Sigmoid colon (tissue), 7 donors: ENCODE measurements around the gene GPBAR1. TPM values are rescaled to one million over a fixed set of nuclear protein-coding genes. Genes with fewer than 3 reads are reported as not detected.

Source experiments
- DNase-seq: peaks from one replicate; pipeline ENCODE4 v3.0.0-alpha.2; 2019
- H3K27ac ChIP-seq, 4 donors: fragments of 200-600 bp; sonication (generic); one replicate each; pipeline ENCODE4 v1.5.1; 2016 to 2019; ENCODE audit warnings: mild to moderate bottlenecking in 1 of 4
- H3K27me3 ChIP-seq, 3 donors: fragments of 200-600 bp; sonication (generic); one replicate each; pipeline ENCODE4 v1.5.1; 2019; ENCODE audit warnings: mild to moderate bottlenecking in 1 of 3
- H3K36me3 ChIP-seq, 4 donors: fragments of 200-600 bp; sonication (generic); one replicate each; pipeline ENCODE4 v1.5.1; 2016 to 2019
- H3K4me1 ChIP-seq, 4 donors: fragments of 200-600 bp; sonication (generic); one replicate each; pipeline ENCODE4 v1.5.1; 2017 to 2019
- H3K4me3 ChIP-seq, 4 donors: fragments of 200-600 bp; sonication (generic); one replicate each; pipeline ENCODE4 v1.5.1; 2017 to 2019; ENCODE audit warnings: mild to moderate bottlenecking in 2 of 4, moderate library complexity in 1 of 4
- H3K9me3 ChIP-seq, 4 donors: fragments of 200-600 bp in 3 of 4; sonication (generic) in 3 of 4; one replicate each; pipeline versions ENCODE4 v1.5.1 to v1.6.1; 2013 to 2019
- EP300 ChIP-seq, 4 donors: sonication (generic); formaldehyde crosslinking; IDR thresholded peaks; one replicate each; pipeline ENCODE4 v1.6.1; 2017; ENCODE audit warnings: antibody characterized with exemption in 4 of 4
- POLR2A ChIP-seq, 2 donors: fragments of 450-650 bp; IDR thresholded peaks; one replicate each; pipeline ENCODE4 v1.6.1; 2016; ENCODE audit warnings: antibody characterized with exemption in 2 of 2, mild to moderate bottlenecking in 2 of 2, moderate library complexity in 2 of 2
- POLR2AphosphoS5 ChIP-seq, 4 donors: sonication (generic); formaldehyde crosslinking; IDR thresholded peaks; one replicate each; pipeline ENCODE4 v1.6.1; 2017; ENCODE audit warnings: antibody characterized with exemption in 4 of 4
- WGBS, 2 donors: extraction: QIAGEN DNeasy Blood & Tissue Kit; methylation state at CpG; one replicate each; pipeline ENCODE4 v1.1.7; 2013; 5-methylcytosine and 5-hydroxymethylcytosine counted together
- intact Hi-C: fragments of 100-400 bp; cut with DNase I; formaldehyde crosslinking; loops from one replicate; pipeline ENCODE4 v1.15.1; 2023
- polyA plus RNA-seq, 3 donors: library from polyadenylated mRNA; stranded (reverse); fragments of 200-250 nt; gene quantifications; one replicate each; pipeline ENCODE4 v1.2.3, GENCODE V29; 2013
- total RNA-seq, 4 donors: library from RNA; depleted of rRNA; stranded (reverse); fragments of >200 nt; gene quantifications; one replicate each; pipeline ENCODE4 v1.1.0, GENCODE V29; 2016
- TF ChIP-seq, protein P1 (sequence below), 4 experiments: fragments of 450-650 bp in 3 of 4; fragments of 200-600 bp in 1 of 4; IDR thresholded peaks; one replicate each; pipeline ENCODE4 v1.5.1; 2016 to 2019; ENCODE audit warnings: antibody characterized with exemption in 4 of 4, mild to moderate bottlenecking in 3 of 4, moderate library complexity in 2 of 4
- donor health status: healthy with polysubstance abuse.
- donor health status: Bipolar disorder and iron deficiency.
- donor health status: healthy.

GPBAR1 gene, protein sequence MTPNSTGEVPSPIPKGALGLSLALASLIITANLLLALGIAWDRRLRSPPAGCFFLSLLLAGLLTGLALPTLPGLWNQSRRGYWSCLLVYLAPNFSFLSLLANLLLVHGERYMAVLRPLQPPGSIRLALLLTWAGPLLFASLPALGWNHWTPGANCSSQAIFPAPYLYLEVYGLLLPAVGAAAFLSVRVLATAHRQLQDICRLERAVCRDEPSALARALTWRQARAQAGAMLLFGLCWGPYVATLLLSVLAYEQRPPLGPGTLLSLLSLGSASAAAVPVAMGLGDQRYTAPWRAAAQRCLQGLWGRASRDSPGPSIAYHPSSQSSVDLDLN
- total RNA-seq, result 1 to 10 TPM; 3.1 to 7.1 (median 5.4) TPM
- polyA plus RNA-seq, result 1 to 10 TPM in 2 of 3 donors, under 1 TPM in 1; 0.60 to 2.5 (median 1.4) TPM

DNA sequence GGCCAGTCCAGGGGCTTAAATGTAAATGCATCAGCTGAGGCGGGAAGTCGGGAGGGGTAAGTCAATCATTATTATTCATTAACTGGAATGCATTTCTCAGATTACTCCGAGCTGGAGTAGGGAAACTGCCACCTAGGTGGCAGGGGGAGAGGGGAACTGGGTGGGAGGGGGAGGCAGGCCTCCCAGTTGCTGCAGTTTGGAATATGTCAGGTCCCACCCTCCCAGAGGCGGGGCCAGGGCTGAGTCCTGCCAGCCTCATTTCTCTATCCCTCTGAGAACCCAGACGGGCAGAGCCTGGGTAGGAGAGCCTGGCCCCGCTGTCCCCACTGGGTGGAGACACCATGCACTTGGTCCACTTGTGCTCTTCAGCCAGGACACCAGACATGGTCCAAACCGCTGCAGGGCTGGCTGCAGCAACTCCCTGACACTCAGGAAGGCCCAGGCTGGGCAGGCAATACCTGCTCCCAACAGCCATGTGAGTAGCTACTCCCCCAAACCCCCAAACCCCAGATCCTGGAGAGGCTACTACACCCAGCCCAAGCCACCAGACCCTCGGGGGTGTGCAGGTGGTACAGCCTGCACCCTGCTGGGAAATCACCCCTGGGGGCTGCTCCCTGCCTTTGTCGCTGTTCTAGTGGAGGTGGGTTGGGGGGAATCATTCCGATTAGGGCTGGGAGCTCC is at the start of gene GPBAR1:
GPBAR1 (plus strand) TSS at position 274 of the 681 bp plus-strand sequence. CDS start 1,710 bp downstream, outside the sequence.
- H3K9me3 ChIP-seq, result no peaks in the 10 kb centered on the region
- H3K4me1 ChIP-seq, result peaks cover 0 to 72% (median 64%) of the 10 kb centered on the region in 4 donors
- H3K4me3 ChIP-seq, result peak within 1 kb of the TSS in 1 of 4 donors; percentile 20
- peak; percentile 82 for DNase-seq
- WGBS, 2 donors, result 63 to 68% methylated on average over 10 of the region's 10 CpGs
- peaks cover 16 to 39% (median 23%) of the 10 kb centered on the region in 4 donors for H3K36me3 ChIP-seq
- intact Hi-C loops, result no loop called here
- no peaks in the 10 kb centered on the region for H3K27me3 ChIP-seq
- TF ChIP-seq, protein P1, sequence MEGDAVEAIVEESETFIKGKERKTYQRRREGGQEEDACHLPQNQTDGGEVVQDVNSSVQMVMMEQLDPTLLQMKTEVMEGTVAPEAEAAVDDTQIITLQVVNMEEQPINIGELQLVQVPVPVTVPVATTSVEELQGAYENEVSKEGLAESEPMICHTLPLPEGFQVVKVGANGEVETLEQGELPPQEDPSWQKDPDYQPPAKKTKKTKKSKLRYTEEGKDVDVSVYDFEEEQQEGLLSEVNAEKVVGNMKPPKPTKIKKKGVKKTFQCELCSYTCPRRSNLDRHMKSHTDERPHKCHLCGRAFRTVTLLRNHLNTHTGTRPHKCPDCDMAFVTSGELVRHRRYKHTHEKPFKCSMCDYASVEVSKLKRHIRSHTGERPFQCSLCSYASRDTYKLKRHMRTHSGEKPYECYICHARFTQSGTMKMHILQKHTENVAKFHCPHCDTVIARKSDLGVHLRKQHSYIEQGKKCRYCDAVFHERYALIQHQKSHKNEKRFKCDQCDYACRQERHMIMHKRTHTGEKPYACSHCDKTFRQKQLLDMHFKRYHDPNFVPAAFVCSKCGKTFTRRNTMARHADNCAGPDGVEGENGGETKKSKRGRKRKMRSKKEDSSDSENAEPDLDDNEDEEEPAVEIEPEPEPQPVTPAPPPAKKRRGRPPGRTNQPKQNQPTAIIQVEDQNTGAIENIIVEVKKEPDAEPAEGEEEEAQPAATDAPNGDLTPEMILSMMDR (IDR thresholded peaks at IDR 0.05), result no peak
- TF ChIP-seq POLR2AphosphoS5 (IDR thresholded peaks at IDR 0.05), result peak in 1 of 4 donors; percentile 19
- no peak for TF ChIP-seq POLR2A (IDR thresholded peaks at IDR 0.05)
- no peak for TF ChIP-seq EP300 (IDR thresholded peaks at IDR 0.05)
- peak within 1 kb of the TSS; percentile 80 to 89 (median 83) for H3K27ac ChIP-seq

DNA sequence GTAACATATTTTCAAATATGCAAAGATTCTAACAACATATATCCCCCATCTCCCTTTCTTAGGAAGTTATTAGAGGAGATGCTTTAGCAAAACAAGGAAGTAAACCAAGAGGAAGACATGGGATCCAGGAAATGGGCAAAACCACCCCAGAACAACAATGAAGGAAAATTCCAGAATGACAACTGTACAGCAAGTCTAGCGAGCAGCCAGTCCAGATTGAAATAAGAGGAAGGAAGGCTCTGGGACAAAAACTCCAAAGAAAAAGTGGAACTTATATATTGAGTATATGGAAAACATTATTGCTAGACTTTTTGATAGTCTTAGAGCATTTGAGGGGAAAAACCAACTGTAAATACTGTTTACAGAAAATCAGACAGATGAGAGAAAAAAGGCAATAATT is 46.7 kb upstream of the GPBAR1 start:
- no peak for TF ChIP-seq POLR2A (IDR thresholded peaks at IDR 0.05)
- no peak for TF ChIP-seq EP300 (IDR thresholded peaks at IDR 0.05)
- Histone ChIP-seq H3K36me3 (no peaks in the 10 kb centered on the region), H3K27ac (no peak overlapping the region), H3K4me3 (no peak overlapping the region), H3K9me3 (no peaks in the 10 kb centered on the region), H3K27me3 (no peaks in the 10 kb centered on the region), H3K4me1 (peaks cover 0 to 20% (median 14%) of the 10 kb centered on the region in 4 donors)
- 80 to 84% methylated on average over 1 of the region's 1 CpG for WGBS, 2 donors
- intact Hi-C loops, result no loop called here
- no peak for DNase-seq

DNA sequence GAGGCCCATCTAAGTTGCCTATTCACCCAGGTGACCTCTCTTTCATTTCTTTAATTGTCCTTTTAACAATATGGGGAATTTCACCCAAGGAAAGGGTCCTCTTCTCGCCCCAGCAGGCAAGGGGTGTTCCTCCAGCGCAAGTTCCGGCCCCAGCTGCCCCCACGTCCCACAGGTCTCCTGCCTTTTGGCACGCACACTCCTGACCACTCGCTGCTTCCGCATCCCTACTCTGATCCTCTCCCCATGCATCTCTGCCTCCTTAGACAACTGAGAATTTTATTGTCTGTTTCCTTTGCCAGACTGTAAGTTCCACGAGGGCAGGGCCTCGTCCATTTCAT is 44.5 kb upstream of the GPBAR1 start:
- DNase-seq, result peak; percentile 69
- H3K4me1 ChIP-seq, result peaks cover 0 to 41% (median 36%) of the 10 kb centered on the region in 4 donors
- no peaks in the 10 kb centered on the region for H3K27me3 ChIP-seq
- peak overlapping the region; percentile 91 to 97 (median 94) for H3K27ac ChIP-seq
- no peaks in the 10 kb centered on the region for H3K36me3 ChIP-seq
- peak overlapping the region; percentile 67 to 99 (median 86) for H3K4me3 ChIP-seq
- intact Hi-C loops, result loop anchor here (1.0 kb wide), 1 partner anchor 29 kb away; no protein-coding TSS in a partner anchor
- no peak for TF ChIP-seq POLR2AphosphoS5 (IDR thresholded peaks at IDR 0.05)
- no peaks in the 10 kb centered on the region for H3K9me3 ChIP-seq
- WGBS, 2 donors, result 70 to 71% methylated on average over 9 of the region's 9 CpGs

DNA sequence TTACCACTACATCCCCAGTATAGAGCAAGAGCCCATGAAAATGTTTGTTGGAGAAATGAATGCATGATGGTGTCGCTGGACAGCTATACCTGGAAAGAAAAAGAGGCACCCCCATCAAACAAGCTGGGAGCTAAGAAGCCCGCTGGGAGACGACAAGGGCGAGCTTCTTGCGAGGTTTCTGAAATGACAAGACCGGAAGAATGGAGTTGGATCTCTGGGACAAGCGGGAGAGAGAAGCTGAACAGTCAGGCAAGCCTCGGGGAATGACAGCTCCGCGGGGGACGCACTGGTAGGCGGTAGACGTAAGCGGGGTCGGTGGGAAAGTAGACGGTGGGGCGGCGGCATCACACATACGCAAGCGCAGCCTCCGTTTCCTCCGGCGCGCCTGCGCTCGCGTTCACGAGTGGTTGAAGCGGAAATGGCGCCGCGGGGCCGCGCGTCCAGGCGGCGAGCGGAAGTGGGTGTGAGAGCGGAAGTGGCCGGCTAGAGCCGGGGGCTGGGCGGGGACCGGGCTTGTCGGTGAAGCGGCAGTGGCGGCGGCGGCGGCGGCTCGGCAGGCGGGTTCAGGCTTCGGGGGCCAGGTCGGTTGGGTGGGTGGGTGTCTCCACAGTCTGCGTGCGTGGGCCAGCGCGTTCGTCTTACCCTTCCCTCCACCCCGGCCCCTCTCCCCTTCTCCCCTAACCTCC is 44.0 kb upstream of the GPBAR1 start, which contains the start of gene ARPC2:
ARPC2 (plus strand) TSS at position 516 of the 686 bp plus-strand sequence. CDS start 282 bp downstream, outside the sequence.
- H3K9me3 ChIP-seq, result no peaks in the 10 kb centered on the region
- intact Hi-C loops, result loop anchor here (1.0 kb wide), 1 partner anchor 30 kb away; no protein-coding TSS in a partner anchor

More for the DNA sequence above, 44.0 kb upstream of the GPBAR1 start, which contains the start of gene ARPC2:
- Histone ChIP-seq H3K27me3 (no peaks in the 10 kb centered on the region), H3K4me3 (peak within 1 kb of the TSS; percentile 67 to 99 (median 86)), H3K4me1 (peaks cover 0 to 47% (median 41%) of the 10 kb centered on the region in 4 donors), H3K27ac (peak within 1 kb of the TSS; percentile 91 to 97 (median 94)), H3K36me3 (no peaks in the 10 kb centered on the region)
- 0% methylated on average over 60 of the region's 60 CpGs for WGBS, 2 donors
- peak; percentile 97 for DNase-seq
- TF ChIP-seq POLR2AphosphoS5 (IDR thresholded peaks at IDR 0.05) (peak; percentile 91 to 97 (median 96)), POLR2A (IDR thresholded peaks at IDR 0.05) (peak; percentile 88 to 92), EP300 (IDR thresholded peaks at IDR 0.05) (peak in 1 of 4 donors; percentile 30)
- TF ChIP-seq, protein P1 (IDR thresholded peaks at IDR 0.05), result peak in 3 of 4 experiments; percentile 23 to 54 (median 43)
